GM12865 (cell line): ENCODE results near the gene PEF1.

Experiments
- DNase-seq: peaks from one replicate; pipeline ENCODE4 v3.0.0; 2010; ENCODE audit warnings: low read depth
- H3K4me3 ChIP-seq: 2 replicates; pipeline ENCODE4 v1.5.1; 2011; ENCODE audit warnings: mild to moderate bottlenecking, low read depth, low read length, control low read depth
- TF ChIP-seq, protein P1 (sequence below): IDR thresholded peaks from 2 replicates; pipeline ENCODE4 v1.5.1; 2011; ENCODE audit warnings: low read length, control low read depth, low read depth, inconsistent platforms; ENCODE audit not compliant: insufficient read depth; ENCODE audit errors: missing control alignments

Gene PEF1

DNA sequence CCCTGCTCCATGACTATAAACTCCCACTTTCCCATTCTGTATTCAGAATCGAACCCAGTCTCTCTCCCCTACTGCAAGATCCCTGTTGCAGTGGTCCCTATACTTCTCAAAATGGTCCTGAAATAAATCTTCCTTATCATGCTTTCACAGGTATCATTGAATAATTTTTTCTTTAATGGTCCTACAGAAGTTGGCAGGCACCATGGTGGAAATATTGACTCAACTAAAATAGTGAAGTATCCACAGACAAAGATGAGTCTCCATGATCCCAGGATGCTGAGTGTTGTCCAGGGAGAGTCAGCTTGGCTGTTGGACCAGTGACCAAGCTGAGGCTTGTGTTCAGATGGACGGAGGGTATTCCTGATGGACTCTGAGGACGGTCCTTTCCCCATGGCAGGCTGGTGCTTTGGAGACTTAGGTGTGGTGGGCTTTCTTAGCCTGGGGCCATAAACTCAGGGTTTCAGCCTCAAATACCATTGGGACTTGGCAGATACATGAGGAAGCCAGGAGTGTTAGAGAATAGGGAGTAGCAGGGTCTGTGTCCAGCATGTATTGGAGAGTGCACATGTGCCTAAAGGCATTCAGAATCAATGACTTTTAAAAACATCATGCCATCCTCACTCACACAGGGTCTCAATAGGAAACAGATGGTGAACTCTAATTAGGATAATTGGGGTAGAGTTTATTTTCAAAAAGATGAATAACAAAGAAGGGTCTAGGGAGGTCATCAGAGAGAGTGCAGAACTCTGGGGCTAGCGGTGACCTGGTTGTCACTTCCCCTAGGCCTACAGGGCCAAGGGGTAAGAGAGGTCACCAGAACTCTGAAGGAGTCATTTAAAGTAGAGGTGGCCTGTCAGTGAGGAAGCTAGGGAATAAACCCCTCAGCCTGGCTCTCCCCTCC lies 48.6 kb downstream of the PEF1 start:
- no peak overlapping the region for H3K4me3 ChIP-seq
- TF ChIP-seq, protein P1, sequence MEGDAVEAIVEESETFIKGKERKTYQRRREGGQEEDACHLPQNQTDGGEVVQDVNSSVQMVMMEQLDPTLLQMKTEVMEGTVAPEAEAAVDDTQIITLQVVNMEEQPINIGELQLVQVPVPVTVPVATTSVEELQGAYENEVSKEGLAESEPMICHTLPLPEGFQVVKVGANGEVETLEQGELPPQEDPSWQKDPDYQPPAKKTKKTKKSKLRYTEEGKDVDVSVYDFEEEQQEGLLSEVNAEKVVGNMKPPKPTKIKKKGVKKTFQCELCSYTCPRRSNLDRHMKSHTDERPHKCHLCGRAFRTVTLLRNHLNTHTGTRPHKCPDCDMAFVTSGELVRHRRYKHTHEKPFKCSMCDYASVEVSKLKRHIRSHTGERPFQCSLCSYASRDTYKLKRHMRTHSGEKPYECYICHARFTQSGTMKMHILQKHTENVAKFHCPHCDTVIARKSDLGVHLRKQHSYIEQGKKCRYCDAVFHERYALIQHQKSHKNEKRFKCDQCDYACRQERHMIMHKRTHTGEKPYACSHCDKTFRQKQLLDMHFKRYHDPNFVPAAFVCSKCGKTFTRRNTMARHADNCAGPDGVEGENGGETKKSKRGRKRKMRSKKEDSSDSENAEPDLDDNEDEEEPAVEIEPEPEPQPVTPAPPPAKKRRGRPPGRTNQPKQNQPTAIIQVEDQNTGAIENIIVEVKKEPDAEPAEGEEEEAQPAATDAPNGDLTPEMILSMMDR: no peak
- no peak for DNase-seq

DNA sequence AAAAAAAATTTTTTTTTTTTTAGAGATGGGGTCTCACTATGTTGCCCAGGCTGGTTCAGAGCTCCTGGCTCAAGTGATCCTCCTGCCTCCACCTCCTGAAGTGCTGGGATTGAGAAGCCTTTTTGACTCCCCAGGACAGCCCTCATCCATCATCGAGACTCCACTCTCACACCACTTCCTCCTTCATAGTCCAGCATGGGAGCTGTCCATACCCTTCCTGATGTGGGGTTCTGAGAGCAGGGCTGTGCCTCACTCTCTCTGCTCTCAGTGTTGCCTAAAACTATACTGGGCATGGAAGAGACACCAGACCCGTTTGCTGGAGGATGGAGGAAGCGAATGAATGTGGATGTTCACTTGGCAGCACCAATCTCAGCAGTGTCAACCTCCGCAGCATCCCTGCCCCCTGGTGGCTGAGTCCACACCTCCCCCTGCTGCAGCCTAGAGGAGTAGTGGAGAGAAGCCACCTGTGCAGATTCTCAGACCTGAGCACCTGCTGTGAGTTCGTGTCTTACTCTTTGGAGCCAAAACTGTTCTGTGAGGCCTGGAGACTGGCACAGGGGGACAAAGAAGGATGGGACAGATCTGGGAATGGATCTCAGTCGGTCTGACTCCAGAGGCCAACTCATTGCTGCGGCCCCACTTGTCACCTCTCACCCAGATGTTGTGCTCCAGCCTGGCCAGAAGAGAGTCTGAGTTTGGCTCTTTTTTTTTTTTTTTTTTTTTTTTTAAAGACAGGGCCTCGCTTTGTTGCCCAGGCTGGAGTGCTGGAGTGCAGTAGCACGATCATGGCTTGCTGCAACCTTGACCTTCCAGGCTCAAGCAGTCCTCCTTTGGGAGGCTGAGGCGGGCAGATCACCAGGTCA lies 50.7 kb downstream of the PEF1 start:
- peak; percentile 83 for DNase-seq
- TF ChIP-seq, protein P1: peak; percentile 96
- H3K4me3 ChIP-seq: no peak overlapping the region

DNA sequence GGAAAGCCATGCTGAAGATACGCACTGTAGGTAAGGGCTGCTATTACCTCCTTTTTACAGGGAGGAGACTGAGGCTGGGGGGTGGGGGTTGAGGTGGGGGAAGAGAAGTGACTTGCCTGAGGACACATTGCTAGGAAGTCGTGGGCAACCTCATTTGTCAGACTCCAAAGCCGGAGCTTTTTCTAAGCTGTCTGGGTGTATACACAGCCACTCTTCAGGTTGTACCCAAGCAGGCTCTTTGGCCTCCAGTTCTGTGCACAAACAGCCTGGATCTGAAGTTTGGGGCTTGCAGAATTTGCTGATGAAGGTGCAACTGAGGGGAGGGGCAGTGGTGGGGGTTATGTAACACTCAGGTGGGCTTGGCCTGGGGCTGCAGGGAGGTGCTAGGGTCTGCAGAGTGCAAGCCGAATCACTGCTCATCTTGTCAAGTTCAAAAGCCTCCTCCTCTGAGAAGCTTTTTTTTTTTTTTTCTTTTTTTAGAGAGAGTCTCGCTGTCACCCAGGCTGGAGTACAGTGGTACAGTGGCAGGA lies 51.5 kb downstream of the PEF1 start:
- TF ChIP-seq, protein P1: no peak
- H3K4me3 ChIP-seq: no peak overlapping the region
- DNase-seq: no peak

DNA sequence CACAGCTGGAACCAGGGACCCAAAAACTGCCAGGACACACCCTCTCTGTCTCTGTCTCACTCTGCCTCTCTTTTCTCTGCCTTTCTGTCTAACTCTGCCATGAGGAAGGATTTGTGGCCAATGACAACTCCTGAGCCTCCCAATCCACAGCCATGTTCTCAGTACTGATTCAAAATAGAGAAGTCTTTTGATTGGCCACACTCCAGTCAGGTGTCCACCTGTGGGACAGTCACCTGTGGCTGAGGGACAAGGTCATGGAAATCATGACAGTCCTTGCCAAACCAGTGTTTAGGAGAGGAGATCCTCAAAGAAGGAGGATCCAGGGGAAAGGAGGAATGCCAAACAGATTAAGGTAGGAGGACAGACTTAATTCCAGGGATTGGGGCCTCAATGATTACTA lies 52.5 kb downstream of the PEF1 start:
- no peak for DNase-seq
- no peak overlapping the region for H3K4me3 ChIP-seq
- TF ChIP-seq, protein P1: no peak

DNA sequence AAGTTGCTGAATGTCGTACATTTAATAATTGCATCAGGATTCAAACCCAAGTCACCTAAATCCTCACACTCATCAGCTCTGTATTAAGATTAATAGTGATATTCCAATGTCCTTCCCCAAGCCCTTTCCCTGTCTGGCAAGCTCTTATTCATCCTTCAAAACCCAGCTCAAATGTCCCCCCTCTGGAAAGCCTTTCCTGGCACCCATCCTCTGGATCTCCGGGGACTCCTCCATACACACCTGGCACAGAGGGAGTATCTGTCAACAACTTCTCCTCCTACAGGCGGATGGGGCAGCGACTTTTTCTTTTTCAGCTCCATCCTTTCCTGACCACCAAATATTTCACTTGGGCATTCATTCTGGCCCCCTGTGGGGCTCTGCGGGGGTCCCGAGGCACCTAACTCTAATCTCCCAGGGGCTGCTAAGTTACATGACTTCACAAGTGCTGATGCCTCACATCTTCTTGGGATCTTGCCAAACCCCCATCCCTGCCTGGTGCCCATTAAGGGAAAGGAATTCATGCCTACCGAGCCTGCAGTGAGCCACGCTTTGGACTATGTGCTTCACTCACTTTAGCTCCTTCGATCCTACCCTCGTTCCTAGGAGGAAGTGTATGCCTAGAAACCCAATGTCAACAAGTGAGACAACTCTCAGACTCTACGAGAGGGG lies 53.1 kb downstream of the PEF1 start:
- H3K4me3 ChIP-seq: no peak overlapping the region
- no peak for DNase-seq

More for the DNA sequence above, 53.1 kb downstream of the PEF1 start:
- TF ChIP-seq, protein P1: no peak
